ENCODE data around the gene CCRL2. TPM values are rescaled to one million over a fixed set of nuclear protein-coding genes. Genes with fewer than 3 reads are reported as not detected.
"Not testable (repeated sequence)": the region's sequence is repeated elsewhere in the genome, so short reads cannot be mapped to it uniquely, and the experiment has no call there.

The CCRL2 gene
- polyA plus RNA-seq, 1 donor: 11.3 TPM

GRCh38 chr3:46378426-46378942, 28.6 kb upstream of the CCRL2 start:
- DNase-seq: peak; percentile 41 to 45
- Histone ChIP-seq H3K4me3 (ENCODE audit: low read length) (no peak overlapping the region), H3K9me3 (ENCODE audit: control insufficient read depth, low read depth, low read length) (no peaks in the 10 kb centered on the region), H3K27ac (ENCODE audit: low read length) (no peak overlapping the region), H3K36me3 (ENCODE audit: control insufficient read depth, insufficient read depth, low read length) (no peaks in the 10 kb centered on the region), H3K4me1 (ENCODE audit: control insufficient read depth, insufficient read depth, low read length) (no peaks in the 10 kb centered on the region), H3K27me3 (ENCODE audit: control insufficient read depth, insufficient read depth, low read length) (peaks cover 13% of the 10 kb centered on the region)
- no CpG with 5 or more reads among the region's 8 CpGs for WGBS (ENCODE audit: insufficient coverage, low lambda C conversion rate)

DNA sequence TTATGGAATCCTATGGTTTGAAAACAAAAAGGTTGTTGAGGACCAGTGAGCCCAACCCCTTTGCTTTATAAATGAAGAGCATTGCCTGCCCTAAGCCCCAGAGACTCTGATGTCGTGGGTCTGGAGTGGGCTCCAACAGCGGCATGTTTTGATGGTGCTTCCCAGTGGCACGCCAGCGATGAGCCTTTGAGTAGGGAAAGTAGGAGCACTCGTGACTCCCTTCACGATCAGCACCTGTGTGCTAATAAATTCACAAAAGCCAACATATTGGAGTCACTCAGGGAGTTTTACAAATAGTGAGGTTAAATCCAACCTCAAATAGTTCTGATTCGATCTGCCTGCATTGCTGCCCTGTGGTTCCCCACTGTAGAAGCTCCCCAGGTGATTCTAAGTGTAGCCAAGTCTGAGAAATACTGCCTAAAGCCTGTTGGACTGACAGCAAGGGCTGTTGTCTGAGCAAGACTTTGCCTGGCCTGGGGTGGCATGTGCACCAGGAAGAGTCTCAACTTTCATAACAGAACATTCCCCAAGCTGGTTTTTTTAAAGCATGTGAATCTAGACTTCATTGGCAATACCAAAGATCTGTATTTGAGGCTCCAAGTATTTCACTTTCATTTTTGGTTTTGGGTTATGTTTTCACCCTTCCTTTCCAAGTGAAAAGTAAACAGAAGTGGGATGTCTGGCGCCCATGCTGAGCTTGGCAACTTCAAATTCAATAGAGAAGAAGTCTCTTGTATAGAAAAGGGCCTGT, 26.4 kb upstream of the CCRL2 start:
- Histone ChIP-seq H3K4me3 (ENCODE audit: low read length) (no peak overlapping the region), H3K27me3 (ENCODE audit: control insufficient read depth, insufficient read depth, low read length) (no peaks in the 10 kb centered on the region), H3K36me3 (ENCODE audit: control insufficient read depth, insufficient read depth, low read length) (no peaks in the 10 kb centered on the region), H3K4me1 (ENCODE audit: control insufficient read depth, insufficient read depth, low read length) (no peaks in the 10 kb centered on the region), H3K27ac (ENCODE audit: low read length) (no peak overlapping the region), H3K9me3 (ENCODE audit: control insufficient read depth, low read depth, low read length) (no peaks in the 10 kb centered on the region)
- DNase-seq: no peak
- no CpG with 5 or more reads among the region's 8 CpGs for WGBS (ENCODE audit: insufficient coverage, low lambda C conversion rate)

- no peak overlapping the region for H3K4me3 ChIP-seq (ENCODE audit: low read length)
- H3K27ac ChIP-seq (ENCODE audit: low read length): no peak overlapping the region
- peaks cover 3% of the 10 kb centered on the region for H3K4me1 ChIP-seq (ENCODE audit: control insufficient read depth, insufficient read depth, low read length)
- H3K27me3 ChIP-seq (ENCODE audit: control insufficient read depth, insufficient read depth, low read length): no peaks in the 10 kb centered on the region
- no peaks in the 10 kb centered on the region for H3K36me3 ChIP-seq (ENCODE audit: control insufficient read depth, insufficient read depth, low read length)
- no peaks in the 10 kb centered on the region for H3K9me3 ChIP-seq (ENCODE audit: control insufficient read depth, low read depth, low read length)
- DNase-seq: no peak
- no CpG with 5 or more reads among the region's 3 CpGs for WGBS (ENCODE audit: insufficient coverage, low lambda C conversion rate)
Measured at GRCh38 chr3:46381625-46382024, 25.4 kb upstream of the CCRL2 start.

DNA sequence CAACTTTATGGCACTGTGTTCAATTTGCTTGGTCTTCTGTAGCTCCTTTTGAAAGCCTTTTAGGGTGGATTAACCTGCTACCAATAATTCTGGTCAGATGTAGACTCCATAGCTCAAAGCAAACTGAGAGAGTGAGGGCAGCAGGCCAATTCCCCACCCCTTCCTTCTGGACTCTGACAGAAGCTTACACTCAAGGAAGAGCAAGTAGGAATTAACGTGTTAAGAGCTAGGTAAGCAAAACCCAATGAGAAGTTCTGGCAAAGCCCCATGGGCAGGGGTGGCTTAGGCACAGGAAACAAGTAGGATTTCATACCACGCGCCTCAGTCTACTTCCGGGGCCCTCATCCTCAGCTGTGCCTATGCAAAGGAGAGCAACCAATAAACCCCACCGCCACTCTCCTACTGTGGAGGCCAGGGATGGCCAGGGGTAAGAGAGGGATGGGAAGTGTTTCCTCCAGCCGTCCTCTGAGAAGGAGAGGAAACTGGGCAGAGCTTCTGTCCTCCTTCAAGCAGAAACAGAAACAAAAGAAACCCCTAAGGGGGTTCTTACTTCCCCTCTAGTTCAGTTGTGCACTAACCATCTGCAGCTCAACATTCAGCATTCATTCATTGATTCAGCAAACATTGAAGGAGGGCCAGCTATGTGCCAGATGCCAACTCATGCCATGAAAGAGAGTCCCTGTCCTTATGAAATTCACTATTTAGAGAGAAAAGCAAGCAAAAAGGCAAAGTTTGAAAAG, 23.7 kb upstream of the CCRL2 start:
- no peaks in the 10 kb centered on the region for H3K27me3 ChIP-seq (ENCODE audit: control insufficient read depth, insufficient read depth, low read length)
- H3K36me3 ChIP-seq (ENCODE audit: control insufficient read depth, insufficient read depth, low read length): no peaks in the 10 kb centered on the region
- WGBS (ENCODE audit: insufficient coverage, low lambda C conversion rate): no CpG with 5 or more reads among the region's 6 CpGs
- no peaks in the 10 kb centered on the region for H3K9me3 ChIP-seq (ENCODE audit: control insufficient read depth, low read depth, low read length)
- H3K4me3 ChIP-seq (ENCODE audit: low read length): no peak overlapping the region
- H3K4me1 ChIP-seq (ENCODE audit: control insufficient read depth, insufficient read depth, low read length): peaks cover 3% of the 10 kb centered on the region
- DNase-seq: peak in 1 of 2 donors; percentile 34
- no peak overlapping the region for H3K27ac ChIP-seq (ENCODE audit: low read length)

DNA sequence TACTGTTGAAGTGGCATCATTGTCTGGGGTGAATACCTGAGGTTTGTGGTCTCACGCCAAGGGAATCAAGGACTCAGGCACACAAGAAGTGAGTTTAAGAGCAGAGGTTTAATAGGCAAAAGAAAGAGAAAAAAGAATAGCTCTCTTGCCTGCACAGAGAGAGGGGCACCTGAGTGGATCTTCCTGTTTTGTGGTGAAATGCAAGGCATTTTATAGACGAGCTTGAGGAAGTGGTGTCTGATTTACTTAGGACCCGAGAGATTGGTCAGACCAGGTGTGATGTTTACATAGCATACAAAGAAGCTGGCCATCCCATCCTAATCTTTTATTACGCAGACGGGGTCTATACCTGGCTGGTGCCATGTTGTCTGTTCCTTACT, 23.1 kb upstream of the CCRL2 start:
- DNase-seq: no peak
- 86% methylated on average over 1 of the region's 5 CpGs for WGBS (ENCODE audit: insufficient coverage, low lambda C conversion rate)

DNA sequence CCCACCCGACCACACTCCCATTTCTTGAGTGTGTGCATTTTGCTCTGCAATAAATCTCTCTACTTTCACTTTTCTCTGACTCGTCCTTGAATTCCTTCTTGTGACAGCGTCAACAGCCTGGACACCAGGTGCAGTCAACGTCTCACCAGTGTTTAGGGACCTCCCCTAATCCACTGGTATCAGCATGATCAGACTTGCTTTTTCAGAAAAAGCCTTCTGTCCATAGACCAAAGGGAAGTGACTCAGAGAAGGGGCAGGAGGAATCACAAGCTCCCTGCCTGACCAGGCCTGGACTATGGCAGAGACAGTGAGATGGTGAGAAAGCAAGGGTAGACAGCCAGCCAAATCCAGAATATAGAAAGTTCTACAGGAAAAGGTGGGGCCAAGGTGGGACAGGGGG, 20.9 kb upstream of the CCRL2 start:
- Histone ChIP-seq H3K9me3 (ENCODE audit: control insufficient read depth, low read depth, low read length) (no peaks in the 10 kb centered on the region), H3K36me3 (ENCODE audit: control insufficient read depth, insufficient read depth, low read length) (no peaks in the 10 kb centered on the region), H3K4me1 (ENCODE audit: control insufficient read depth, insufficient read depth, low read length) (peaks cover 3% of the 10 kb centered on the region), H3K4me3 (ENCODE audit: low read length) (no peak overlapping the region), H3K27ac (ENCODE audit: low read length) (peak overlapping the region; percentile 11), H3K27me3 (ENCODE audit: control insufficient read depth, insufficient read depth, low read length) (no peaks in the 10 kb centered on the region)
- WGBS (ENCODE audit: insufficient coverage, low lambda C conversion rate): no CpG with 5 or more reads among the region's 4 CpGs
- DNase-seq: peak; percentile 85 to 89

More for the DNA sequence above, 23.1 kb upstream of the CCRL2 start:
- Histone ChIP-seq H3K4me1 (ENCODE audit: control insufficient read depth, insufficient read depth, low read length) (peaks cover 3% of the 10 kb centered on the region), H3K27ac (ENCODE audit: low read length) (no peak overlapping the region), H3K4me3 (ENCODE audit: low read length) (no peak overlapping the region), H3K9me3 (ENCODE audit: control insufficient read depth, low read depth, low read length) (no peaks in the 10 kb centered on the region), H3K27me3 (ENCODE audit: control insufficient read depth, insufficient read depth, low read length) (no peaks in the 10 kb centered on the region), H3K36me3 (ENCODE audit: control insufficient read depth, insufficient read depth, low read length) (no peaks in the 10 kb centered on the region)

GRCh38 chr3:46388847-46389246, 18.2 kb upstream of the CCRL2 start:
- not testable (repeated sequence) for H3K27me3 ChIP-seq (ENCODE audit: control insufficient read depth, insufficient read depth, low read length); H3K27ac ChIP-seq (ENCODE audit: low read length); H3K36me3 ChIP-seq (ENCODE audit: control insufficient read depth, insufficient read depth, low read length); H3K4me3 ChIP-seq (ENCODE audit: low read length); H3K9me3 ChIP-seq (ENCODE audit: control insufficient read depth, low read depth, low read length); DNase-seq
- 86% methylated on average over 1 of the region's 4 CpGs for WGBS (ENCODE audit: insufficient coverage, low lambda C conversion rate)
- peaks cover 12% of the 10 kb centered on the region for H3K4me1 ChIP-seq (ENCODE audit: control insufficient read depth, insufficient read depth, low read length)

DNA sequence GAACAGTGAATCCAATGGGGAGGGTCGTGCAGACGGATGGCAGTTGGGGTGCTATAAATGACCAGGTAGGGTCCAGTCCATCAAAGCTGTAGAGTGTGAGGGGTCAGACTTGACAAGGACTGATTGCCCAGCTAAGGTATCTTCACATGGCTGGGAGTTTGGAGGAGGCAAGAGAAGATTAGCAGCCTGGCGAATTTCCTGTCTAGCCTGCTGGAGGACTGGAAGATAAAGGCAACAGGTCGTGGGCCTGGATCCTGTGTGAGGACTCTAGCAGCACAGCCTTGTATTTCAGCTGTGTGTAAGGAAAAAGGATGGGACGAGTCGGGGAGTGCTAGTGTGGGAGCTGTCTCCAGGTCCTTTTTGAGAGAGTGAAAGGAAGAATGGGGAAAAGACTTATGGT, 17.8 kb upstream of the CCRL2 start:
- Histone ChIP-seq H3K27me3 (ENCODE audit: control insufficient read depth, insufficient read depth, low read length) (no peaks in the 10 kb centered on the region), H3K36me3 (ENCODE audit: control insufficient read depth, insufficient read depth, low read length) (no peaks in the 10 kb centered on the region), H3K27ac (ENCODE audit: low read length) (no peak overlapping the region), H3K9me3 (ENCODE audit: control insufficient read depth, low read depth, low read length) (no peaks in the 10 kb centered on the region), H3K4me1 (ENCODE audit: control insufficient read depth, insufficient read depth, low read length) (peaks cover 16% of the 10 kb centered on the region), H3K4me3 (ENCODE audit: low read length) (no peak overlapping the region)
- 60% methylated on average over 1 of the region's 6 CpGs for WGBS (ENCODE audit: insufficient coverage, low lambda C conversion rate)
- no peak for DNase-seq

DNA sequence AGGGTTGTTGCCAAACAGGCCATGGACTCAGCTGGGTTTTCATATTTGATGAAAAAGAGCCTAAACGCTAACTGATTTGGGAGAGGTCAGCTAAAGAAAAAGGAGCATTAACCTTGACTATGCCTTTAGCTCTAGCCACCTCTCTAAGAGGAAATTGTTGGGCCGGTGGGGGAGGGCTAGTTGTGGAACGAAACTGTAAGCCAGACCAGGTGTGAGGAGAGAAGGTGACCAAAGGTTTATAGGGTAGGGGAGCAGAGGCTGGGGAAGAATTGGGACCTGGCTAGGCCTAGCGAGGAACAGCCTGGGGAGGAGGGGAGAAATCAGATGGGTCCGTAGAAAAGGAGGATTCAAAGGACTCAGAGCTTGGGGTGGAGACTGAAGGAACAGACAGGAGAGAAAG, 15.5 kb upstream of the CCRL2 start:
- not testable (repeated sequence) for H3K36me3 ChIP-seq (ENCODE audit: control insufficient read depth, insufficient read depth, low read length); H3K4me3 ChIP-seq (ENCODE audit: low read length)
- 97% methylated on average over 4 of the region's 5 CpGs for WGBS (ENCODE audit: insufficient coverage, low lambda C conversion rate)

DNA sequence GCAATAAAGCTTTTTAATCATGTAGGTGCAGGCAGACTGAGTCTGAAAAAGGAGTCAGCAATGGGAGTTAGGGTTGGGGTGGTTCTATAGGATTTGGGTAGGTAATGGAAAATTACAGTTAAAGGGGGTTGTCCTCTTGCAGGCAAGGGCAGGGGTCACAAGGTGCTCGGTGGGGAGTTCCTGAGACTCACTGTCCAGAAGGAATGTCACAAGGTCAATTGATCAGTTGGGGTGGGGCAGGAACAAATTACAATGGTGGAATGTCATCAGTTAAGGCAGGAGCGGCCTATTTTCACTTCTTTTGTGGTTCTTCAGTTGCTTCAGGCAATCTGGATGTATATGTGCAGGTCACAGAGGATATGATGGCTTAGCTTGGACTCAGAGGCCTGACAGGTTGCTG, 14.0 kb upstream of the CCRL2 start:
- WGBS (ENCODE audit: insufficient coverage, low lambda C conversion rate): no CpG with 5 or more reads among the region's 2 CpGs
- Histone ChIP-seq H3K4me1 (ENCODE audit: control insufficient read depth, insufficient read depth, low read length) (peaks cover 28% of the 10 kb centered on the region), H3K27me3 (ENCODE audit: control insufficient read depth, insufficient read depth, low read length) (no peaks in the 10 kb centered on the region), H3K36me3 (ENCODE audit: control insufficient read depth, insufficient read depth, low read length) (no peaks in the 10 kb centered on the region), H3K27ac (ENCODE audit: low read length) (peak overlapping the region; percentile 11), H3K4me3 (ENCODE audit: low read length) (no peak overlapping the region), H3K9me3 (ENCODE audit: control insufficient read depth, low read depth, low read length) (no peaks in the 10 kb centered on the region)
- DNase-seq: no peak

More for the DNA sequence above, 15.5 kb upstream of the CCRL2 start:
- not testable (repeated sequence) for H3K9me3 ChIP-seq (ENCODE audit: control insufficient read depth, low read depth, low read length); DNase-seq; H3K27me3 ChIP-seq (ENCODE audit: control insufficient read depth, insufficient read depth, low read length); H3K27ac ChIP-seq (ENCODE audit: low read length)
- H3K4me1 ChIP-seq (ENCODE audit: control insufficient read depth, insufficient read depth, low read length): peaks cover 28% of the 10 kb centered on the region
